ENCODE results near the gene SFXN2. TPM values are rescaled to one million over a fixed set of nuclear protein-coding genes. Genes with fewer than 3 reads are reported as not detected.

The SFXN2 gene
- total RNA-seq, 2 donors from 2014 or later: 30.5 to 32.9 TPM

- DNase-seq: no peak
- Mint-ChIP-seq H3K4me1 (peaks cover 12% of the 10 kb centered on the region), H3K27me3 (ENCODE audit: insufficient read depth) (no peaks in the 10 kb centered on the region), H3K9me3 (no peaks in the 10 kb centered on the region), H3K36me3 (ENCODE audit: low read depth) (peaks cover 26% of the 10 kb centered on the region), H3K4me3 (no peak overlapping the region), H3K27ac (peak overlapping the region; percentile 38)
- Histone ChIP-seq H3K4me3 (ENCODE audit: low read length) (no peak overlapping the region), H3K27me3 (ENCODE audit: control insufficient read depth, insufficient read depth, low read length, poor library complexity, severe bottlenecking) (no peaks in the 10 kb centered on the region), H3K9me3 (ENCODE audit: control insufficient read depth, low read length) (no peaks in the 10 kb centered on the region), H3K27ac (ENCODE audit: low read depth, low read length) (no peak overlapping the region), H3K4me1 (ENCODE audit: control insufficient read depth, insufficient read depth, low read length) (peaks cover 11% of the 10 kb centered on the region), H3K9ac (ENCODE audit: extremely low read depth, low read length, poor library complexity, severe bottlenecking) (peak overlapping the region; percentile 22), H3K36me3 (ENCODE audit: control insufficient read depth, insufficient read depth, low read length) (no peaks in the 10 kb centered on the region)
- WGBS, 2 experiments (ENCODE audit: insufficient coverage in 1 of 2, insufficient read length in 1 of 2): 80 to 89% methylated on average over 7 of the region's 7 CpGs
- no peak for TF ChIP-seq CTCF (conservative IDR thresholded peaks at IDR 0.05)
Observed at GRCh38 chr10:102763037-102763607, 48.7 kb downstream of the SFXN2 start.

DNA sequence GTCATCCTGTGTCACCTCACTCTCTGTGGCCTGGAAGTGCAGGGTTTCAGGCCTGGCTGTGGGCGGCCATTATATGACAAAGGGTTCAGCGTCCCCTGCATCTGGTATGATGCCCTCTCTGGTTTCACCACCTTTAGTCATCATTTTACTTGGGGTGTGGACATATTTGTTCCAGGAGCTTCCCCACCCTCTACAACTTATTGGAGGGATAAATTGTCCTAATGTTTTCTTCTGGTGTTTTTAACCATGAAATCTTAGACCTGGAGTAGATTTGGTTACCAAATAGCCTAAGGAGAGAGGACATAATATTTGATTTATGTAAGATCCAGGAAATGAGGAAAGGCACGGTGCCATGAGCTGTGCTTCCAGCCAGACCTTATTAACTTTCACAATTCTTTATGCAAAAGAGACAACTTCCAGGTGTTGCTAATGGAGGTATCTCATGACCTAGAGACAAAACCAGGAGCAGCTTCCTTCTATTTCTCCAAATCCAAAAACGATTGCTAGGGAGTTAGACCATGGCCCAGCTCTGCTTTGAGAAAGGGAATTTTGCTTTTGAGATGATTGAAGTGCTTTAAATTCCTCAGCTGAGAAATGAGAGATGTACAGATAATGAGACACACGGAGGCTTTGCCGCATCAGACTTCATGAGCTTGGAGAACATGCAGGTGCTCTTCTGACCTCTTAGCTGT is 50.2 kb downstream of the SFXN2 start:
- peaks cover 24% of the 10 kb centered on the region for H3K36me3 Mint-ChIP-seq (ENCODE audit: low read depth)
- Histone ChIP-seq H3K9me3 (ENCODE audit: control insufficient read depth, low read length) (no peaks in the 10 kb centered on the region), H3K27ac (ENCODE audit: low read depth, low read length) (no peak overlapping the region), H3K4me1 (ENCODE audit: control insufficient read depth, insufficient read depth, low read length) (peaks cover 15% of the 10 kb centered on the region), H3K36me3 (ENCODE audit: control insufficient read depth, insufficient read depth, low read length) (no peaks in the 10 kb centered on the region), H3K4me3 (ENCODE audit: low read length) (no peak overlapping the region), H3K27me3 (ENCODE audit: control insufficient read depth, insufficient read depth, low read length, poor library complexity, severe bottlenecking) (no peaks in the 10 kb centered on the region), H3K9ac (ENCODE audit: extremely low read depth, low read length, poor library complexity, severe bottlenecking) (no peak overlapping the region)
- DNase-seq: no peak
- no peak for TF ChIP-seq CTCF (conservative IDR thresholded peaks at IDR 0.05)
- no peak overlapping the region for H3K27ac Mint-ChIP-seq
- WGBS, 2 experiments (ENCODE audit: insufficient coverage in 1 of 2, insufficient read length in 1 of 2): 94 to 95% methylated on average over 4 to 6 of the region's 6 CpGs
- peaks cover 19% of the 10 kb centered on the region for H3K4me1 Mint-ChIP-seq
- no peaks in the 10 kb centered on the region for H3K9me3 Mint-ChIP-seq
- H3K27me3 Mint-ChIP-seq (ENCODE audit: insufficient read depth): no peaks in the 10 kb centered on the region
- H3K4me3 Mint-ChIP-seq: no peak overlapping the region

DNA sequence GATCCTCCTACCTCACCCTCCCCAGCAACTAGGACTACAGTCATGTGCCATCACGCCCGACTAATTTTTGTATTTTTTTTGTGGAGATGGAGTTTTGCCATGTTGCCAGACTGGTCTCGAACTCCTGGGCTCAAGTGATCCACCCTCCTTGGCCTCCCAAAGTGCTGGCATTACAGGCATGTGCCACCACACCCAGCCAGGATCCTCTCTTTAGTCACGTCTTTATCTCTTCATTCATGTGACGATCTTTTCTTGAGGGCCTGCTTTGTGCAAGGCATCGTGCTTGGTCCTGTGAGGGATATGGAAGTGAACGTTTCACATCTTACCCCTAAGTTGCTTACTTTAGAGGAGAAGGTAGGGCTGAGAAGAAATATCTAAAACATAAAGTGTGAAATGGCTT is 50.9 kb downstream of the SFXN2 start:
- Mint-ChIP-seq H3K4me1 (peaks cover 26% of the 10 kb centered on the region), H3K36me3 (ENCODE audit: low read depth) (peaks cover 22% of the 10 kb centered on the region), H3K9me3 (no peaks in the 10 kb centered on the region), H3K27ac (no peak overlapping the region), H3K4me3 (no peak overlapping the region), H3K27me3 (ENCODE audit: insufficient read depth) (no peaks in the 10 kb centered on the region)
- Histone ChIP-seq H3K9ac (ENCODE audit: extremely low read depth, low read length, poor library complexity, severe bottlenecking) (no peak overlapping the region), H3K36me3 (ENCODE audit: control insufficient read depth, insufficient read depth, low read length) (no peaks in the 10 kb centered on the region), H3K4me3 (ENCODE audit: low read length) (no peak overlapping the region), H3K27ac (ENCODE audit: low read depth, low read length) (no peak overlapping the region), H3K9me3 (ENCODE audit: control insufficient read depth, low read length) (no peaks in the 10 kb centered on the region), H3K4me1 (ENCODE audit: control insufficient read depth, insufficient read depth, low read length) (peaks cover 22% of the 10 kb centered on the region), H3K27me3 (ENCODE audit: control insufficient read depth, insufficient read depth, low read length, poor library complexity, severe bottlenecking) (no peaks in the 10 kb centered on the region)
- DNase-seq: no peak
- 81 to 84% methylated on average over 4 to 7 of the region's 7 CpGs for WGBS, 2 experiments (ENCODE audit: insufficient coverage in 1 of 2, insufficient read length in 1 of 2)
- no peak for TF ChIP-seq CTCF (conservative IDR thresholded peaks at IDR 0.05)

Data from endodermal cell (in vitro differentiated cells).